SK-N-SH (cell line): Measurements from ENCODE around the gene ALDH1L1. TPM values are rescaled to one million over a fixed set of nuclear protein-coding genes. Genes with fewer than 3 reads are reported as not detected.

Source experiments
- CTCF ChIA-PET: fragments of 300-600, 350-600 bp; formaldehyde crosslinking; extraction: SDS; loops from one replicate; lab custom pipeline; 2021; lab: Yijun Ruan, JAX
- POLR2A ChIA-PET: fragments of 350-600 bp; sonication (Branson Sonifier 250); formaldehyde crosslinking; extraction: SDS; loops from one replicate; lab custom pipeline; 2020; ENCODE audit warnings: antibody characterized with exemption, inconsistent platforms; lab: Yijun Ruan, JAX
- DNase-seq: peaks from one replicate; pipeline ENCODE4 v3.0.0; 2012
- H2AFZ ChIP-seq: fragments of 200-600 bp; sonication (generic); 2 replicates; pipeline ENCODE4 v1.8.1; 2016; ENCODE audit warnings: antibody characterized with exemption, mild to moderate bottlenecking, low read depth
- H3F3A ChIP-seq: fragments of 200-600 bp; sonication (generic); replicated peaks from 2 replicates; pipeline ENCODE3; 2016; ENCODE audit warnings: antibody characterized with exemption, mild to moderate bottlenecking; ENCODE audit not compliant: insufficient read depth
- H3K27ac ChIP-seq, 2 experiments: fragments of 200-500 bp in 1 of 2; fragments of 200-600 bp in 1 of 2; sonication (Bioruptor generic) in 1 of 2; sonication (generic), shearing (Covaris generic) in 1 of 2; 2 replicates each; pipeline versions ENCODE4 v1.5.1 to v1.6.1; 2014 to 2016; ENCODE audit warnings: low read depth in 2 of 2, inconsistent platforms in 1 of 2, low read length in 1 of 2, mild to moderate bottlenecking in 1 of 2, mixed read lengths in 1 of 2
- H3K27me3 ChIP-seq: fragments of 200-600 bp; sonication (generic), shearing (Covaris generic); 2 replicates; pipeline ENCODE4 v1.6.1; 2016; ENCODE audit warnings: mixed run types; ENCODE audit not compliant: insufficient read depth
- H3K36me3 ChIP-seq, 2 experiments: fragments of 200-500 bp in 1 of 2; fragments of 200-600 bp in 1 of 2; sonication (Bioruptor generic) in 1 of 2; sonication (generic) in 1 of 2; replicated peaks in 1 of 2; 2 replicates each; pipeline versions ENCODE3 to v1.5.1; 2014 to 2016; ENCODE audit warnings: low read length in 1 of 2, mild to moderate bottlenecking in 1 of 2; ENCODE audit not compliant: insufficient read depth in 2 of 2, control insufficient read depth in 1 of 2
- H3K4me1 ChIP-seq, 2 experiments: fragments of 200-500 bp in 1 of 2; fragments of 200-600 bp in 1 of 2; sonication (Bioruptor generic) in 1 of 2; sonication (generic), shearing (Covaris generic) in 1 of 2; 2 replicates each; pipeline versions ENCODE4 v1.5.1 to v1.6.1; 2014 to 2016; ENCODE audit warnings: low read depth in 1 of 2, low read length in 1 of 2, mixed run types in 1 of 2; ENCODE audit not compliant: insufficient read depth in 2 of 2, control insufficient read depth in 1 of 2
- H3K4me2 ChIP-seq: fragments of 200-600 bp; sonication (generic), shearing (Covaris generic); 2 replicates; pipeline ENCODE4 v1.6.1; 2017; ENCODE audit warnings: mixed run types
- H3K4me3 ChIP-seq, 2 experiments: fragments of 200-500 bp in 1 of 2; fragments of 200-600 bp in 1 of 2; sonication (Bioruptor generic) in 1 of 2; sonication (generic), shearing (Covaris generic) in 1 of 2; 2 replicates each; pipeline versions ENCODE4 v1.5.1 to v1.8.1; 2014 to 2016; ENCODE audit warnings: low read depth in 2 of 2, inconsistent platforms in 1 of 2, low read length in 1 of 2, mild to moderate bottlenecking in 1 of 2, mixed read lengths in 1 of 2, moderate library complexity in 1 of 2
- H3K79me2 ChIP-seq: fragments of 200-600 bp; sonication (generic); 2 replicates; pipeline ENCODE4 v1.8.1; 2017; ENCODE audit warnings: mild to moderate bottlenecking; ENCODE audit not compliant: insufficient read depth
- H3K9ac ChIP-seq: fragments of 200-600 bp; sonication (generic); 2 replicates; pipeline ENCODE4 v1.6.1; 2017; ENCODE audit warnings: mixed run types
- H3K9me2 ChIP-seq: fragments of 200-600 bp; sonication (generic); 2 replicates; pipeline ENCODE4 v1.6.1; 2017; ENCODE audit warnings: mixed run types
- H3K9me3 ChIP-seq: fragments of 200-600 bp; sonication (generic); 2 replicates; pipeline ENCODE4 v1.6.1; 2017; ENCODE audit warnings: mixed run types, mild to moderate bottlenecking, moderate library complexity
- H4K20me1 ChIP-seq: fragments of 200-600 bp; sonication (generic); 2 replicates; pipeline ENCODE4 v1.6.1; 2017; ENCODE audit warnings: mild to moderate bottlenecking, mixed run types; ENCODE audit not compliant: insufficient read depth
- CHD2 ChIP-seq: fragments of 150-350 bp; IDR thresholded peaks from 2 replicates; pipeline ENCODE4 v1.6.1; 2018; ENCODE audit warnings: low read length; ENCODE audit not compliant: partially characterized antibody
- ELF1 ChIP-seq: IDR thresholded peaks from 2 replicates; pipeline ENCODE4 v1.4.0; 2012
- EP300 ChIP-seq, 2 experiments: IDR thresholded peaks; 2 replicates each; pipeline versions ENCODE4 v1.4.0 to v1.6.1; 2012; ENCODE audit warnings: borderline replicate concordance in 1 of 2, low read depth in 1 of 2, low read length in 1 of 2
- EZH2phosphoT487 ChIP-seq: fragments of 200-600 bp; sonication (generic); IDR thresholded peaks from 2 replicates; pipeline ENCODE4 v1.6.1; 2017; ENCODE audit warnings: low read depth, mixed run types, mild to moderate bottlenecking, antibody characterized with exemption, moderate library complexity, borderline replicate concordance
- FOXJ3 ChIP-seq: sonication (generic); formaldehyde crosslinking; IDR thresholded peaks from 2 replicates; pipeline ENCODE4 v1.5.1; 2020; ENCODE audit warnings: mild to moderate bottlenecking, missing genetic modification reagents
- GABPA ChIP-seq: IDR thresholded peaks from 2 replicates; pipeline ENCODE4 v1.4.0; 2012; ENCODE audit warnings: low read depth, mild to moderate bottlenecking
- GATA2 ChIP-seq: sonication (generic); formaldehyde crosslinking; IDR thresholded peaks from 2 replicates; pipeline ENCODE4 v1.5.0; 2020; ENCODE audit warnings: mild to moderate bottlenecking, missing genetic modification reagents
- MAX ChIP-seq: IDR thresholded peaks from 2 replicates; pipeline ENCODE4 v1.4.0; 2012; ENCODE audit warnings: low read depth
- MEF2A ChIP-seq: IDR thresholded peaks from 2 replicates; pipeline ENCODE4 v1.4.0; 2012; ENCODE audit warnings: low read depth, borderline replicate concordance
- MXI1 ChIP-seq: IDR thresholded peaks from 2 replicates; pipeline ENCODE4 v1.6.1; 2012; ENCODE audit warnings: mild to moderate bottlenecking, low read depth, low read length, improper control_type of control experiment
- NRF1 ChIP-seq: IDR thresholded peaks from 2 replicates; pipeline ENCODE4 v1.6.1; 2012; ENCODE audit warnings: low read depth, mild to moderate bottlenecking, low read length
- PBX3 ChIP-seq: IDR thresholded peaks from 2 replicates; pipeline ENCODE4; 2012
- RAD21 ChIP-seq: IDR thresholded peaks from 2 replicates; pipeline ENCODE4 v1.6.1; 2012; ENCODE audit warnings: mild to moderate bottlenecking, low read length
- RCOR1 ChIP-seq: fragments of 150-350 bp; IDR thresholded peaks from 2 replicates; pipeline ENCODE4 v1.6.1; 2017; ENCODE audit warnings: antibody characterized with exemption, low read length
- RFX5 ChIP-seq: IDR thresholded peaks from 2 replicates; pipeline ENCODE4 v1.6.1; 2012; ENCODE audit warnings: mild to moderate bottlenecking, improper control_type of control experiment, low read length
- SMC3 ChIP-seq: IDR thresholded peaks from 2 replicates; pipeline ENCODE4 v1.6.1; 2012; ENCODE audit warnings: low read depth, low read length, improper control_type of control experiment
- TAF1 ChIP-seq: IDR thresholded peaks from 2 replicates; pipeline ENCODE4 v1.6.1; 2012; ENCODE audit warnings: low read depth, mild to moderate bottlenecking, low read length, moderate library complexity, borderline replicate concordance
- USF2 ChIP-seq: fragments of 150-350 bp; IDR thresholded peaks from 2 replicates; pipeline ENCODE4 v1.6.1; 2017; ENCODE audit warnings: antibody characterized with exemption, low read length, low read depth, borderline replicate concordance
- WGBS: methylation state at CpG from one replicate; pipeline ENCODE4 v1.1.6; 2017; ENCODE audit warnings: low lambda C conversion rate; 5-methylcytosine and 5-hydroxymethylcytosine counted together
- polyA plus RNA-seq, 3 experiments: library from polyadenylated mRNA; depleted of rRNA; stranded (reverse); fragments of >200 nt; gene quantifications; 2 replicates each; pipeline ENCODE4 v1.2.3, GENCODE V29; 2012
- TF ChIP-seq, protein P1 (sequence below): IDR thresholded peaks from 2 replicates; pipeline ENCODE4 v1.4.0; 2012; ENCODE audit warnings: low read depth, borderline replicate concordance
- TF ChIP-seq, protein P2 (sequence below): fragments of 150-350 bp; IDR thresholded peaks from 2 replicates; pipeline ENCODE4 v1.6.1; 2016; ENCODE audit warnings: mild to moderate bottlenecking, low read depth, low read length

ALDH1L1 gene
- polyA plus RNA-seq, 1 of the 3 experiments (the other 2 are of a cell fraction) = not detected

GRCh38 chr3:126147932-126148683 is 32.3 kb downstream of the ALDH1L1 start (continued):
- TF ChIP-seq NRF1 = no peak
- no peak for TF ChIP-seq RAD21
- TF ChIP-seq, protein P1, sequence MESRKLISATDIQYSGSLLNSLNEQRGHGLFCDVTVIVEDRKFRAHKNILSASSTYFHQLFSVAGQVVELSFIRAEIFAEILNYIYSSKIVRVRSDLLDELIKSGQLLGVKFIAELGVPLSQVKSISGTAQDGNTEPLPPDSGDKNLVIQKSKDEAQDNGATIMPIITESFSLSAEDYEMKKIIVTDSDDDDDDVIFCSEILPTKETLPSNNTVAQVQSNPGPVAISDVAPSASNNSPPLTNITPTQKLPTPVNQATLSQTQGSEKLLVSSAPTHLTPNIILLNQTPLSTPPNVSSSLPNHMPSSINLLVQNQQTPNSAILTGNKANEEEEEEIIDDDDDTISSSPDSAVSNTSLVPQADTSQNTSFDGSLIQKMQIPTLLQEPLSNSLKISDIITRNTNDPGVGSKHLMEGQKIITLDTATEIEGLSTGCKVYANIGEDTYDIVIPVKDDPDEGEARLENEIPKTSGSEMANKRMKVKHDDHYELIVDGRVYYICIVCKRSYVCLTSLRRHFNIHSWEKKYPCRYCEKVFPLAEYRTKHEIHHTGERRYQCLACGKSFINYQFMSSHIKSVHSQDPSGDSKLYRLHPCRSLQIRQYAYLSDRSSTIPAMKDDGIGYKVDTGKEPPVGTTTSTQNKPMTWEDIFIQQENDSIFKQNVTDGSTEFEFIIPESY = no peak
- no peak for TF ChIP-seq GABPA
- TF ChIP-seq GATA2 (CRISPR knock-in tag) = no peak

DNA sequence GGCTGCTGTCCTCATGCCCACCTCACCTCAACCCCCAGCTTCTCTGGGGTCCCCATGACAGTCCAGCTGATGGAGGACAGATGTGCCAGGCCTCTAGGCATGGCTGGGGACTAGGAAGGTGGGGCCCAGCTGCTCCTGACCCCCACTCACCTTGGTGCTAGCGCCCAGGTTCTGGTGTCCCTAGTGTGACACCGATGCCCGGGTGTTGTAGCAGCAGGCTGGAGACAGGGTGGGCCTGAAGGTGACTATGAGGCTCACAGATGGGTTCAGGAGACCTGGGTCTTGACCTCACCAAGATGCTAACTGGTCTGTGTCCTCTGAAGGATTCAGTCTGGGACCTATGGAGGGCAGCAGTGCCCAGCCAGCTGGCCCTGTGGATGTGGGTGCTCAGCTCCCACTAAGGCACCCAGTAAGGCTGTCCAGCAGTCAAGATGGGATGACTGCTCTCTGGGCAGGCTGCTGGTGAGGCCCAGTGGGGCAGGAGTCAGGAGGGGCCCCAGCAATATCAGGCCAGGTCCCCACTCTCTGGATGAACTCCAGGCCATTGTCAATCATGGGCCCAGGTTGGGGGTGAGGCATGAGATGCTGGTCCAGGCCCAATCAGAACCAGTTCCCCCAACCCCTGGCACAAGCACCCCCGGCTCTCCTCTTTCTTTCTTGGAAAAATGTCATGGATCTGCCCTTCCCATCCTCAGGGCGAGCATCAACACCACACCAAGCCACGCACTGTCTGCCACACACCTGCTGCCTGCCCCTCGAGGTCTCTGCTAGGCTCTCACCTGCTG is 33.0 kb downstream of the ALDH1L1 start:
- TF ChIP-seq EZH2phosphoT487 = no peak
- no peak for TF ChIP-seq MEF2A
- no peak for TF ChIP-seq RFX5
- TF ChIP-seq RCOR1 = no peak
- TF ChIP-seq EP300 (IDR thresholded peaks at IDR 0.05; ENCODE audit: borderline replicate concordance in 1 of 2, low read depth in 1 of 2, low read length in 1 of 2) = no peak
- TF ChIP-seq MAX = no peak
- no peak for TF ChIP-seq CHD2
- no peak for TF ChIP-seq FOXJ3 (CRISPR knock-in tag)
- TF ChIP-seq NRF1 = no peak
- TF ChIP-seq, protein P2, sequence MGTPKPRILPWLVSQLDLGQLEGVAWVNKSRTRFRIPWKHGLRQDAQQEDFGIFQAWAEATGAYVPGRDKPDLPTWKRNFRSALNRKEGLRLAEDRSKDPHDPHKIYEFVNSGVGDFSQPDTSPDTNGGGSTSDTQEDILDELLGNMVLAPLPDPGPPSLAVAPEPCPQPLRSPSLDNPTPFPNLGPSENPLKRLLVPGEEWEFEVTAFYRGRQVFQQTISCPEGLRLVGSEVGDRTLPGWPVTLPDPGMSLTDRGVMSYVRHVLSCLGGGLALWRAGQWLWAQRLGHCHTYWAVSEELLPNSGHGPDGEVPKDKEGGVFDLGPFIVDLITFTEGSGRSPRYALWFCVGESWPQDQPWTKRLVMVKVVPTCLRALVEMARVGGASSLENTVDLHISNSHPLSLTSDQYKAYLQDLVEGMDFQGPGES = no peak
- TF ChIP-seq USF2 = no peak
- TF ChIP-seq MXI1 = no peak
- no peak for TF ChIP-seq PBX3
- no peak for TF ChIP-seq SMC3
- TF ChIP-seq TAF1 = no peak
- TF ChIP-seq ELF1 = no peak
- peaks cover 14% of the 10 kb centered on the region; the same call in 1 of the 2 replicates for H3K27me3 ChIP-seq
- no peaks in the 10 kb centered on the region for H3K36me3 ChIP-seq
- no peaks in the 10 kb centered on the region for H3F3A ChIP-seq
- H2AFZ ChIP-seq = no peak overlapping the region
- no peaks in the 10 kb centered on the region for H4K20me1 ChIP-seq
- DNase-seq = no peak
- H3K79me2 ChIP-seq = no peaks in the 10 kb centered on the region
- no peak overlapping the region for H3K27ac ChIP-seq
- 38% methylated on average over 4 of the region's 7 CpGs for WGBS
- ChIA-PET POLR2A (no interaction called here), CTCF (interaction anchor here (2.6 to 8.2 kb wide), 2 partner anchors 14 to 51 kb away, joined by 12 to 72 read pairs; no protein-coding TSS in a partner anchor)
- no peak overlapping the region for H3K9ac ChIP-seq
- H3K9me3 ChIP-seq = no peaks in the 10 kb centered on the region
- H3K4me2 ChIP-seq = no peak overlapping the region
- H3K4me1 ChIP-seq = no peaks in the 10 kb centered on the region
- H3K9me2 ChIP-seq = no peaks in the 10 kb centered on the region
- H3K4me3 ChIP-seq = no peak overlapping the region
